ENCODE results near the gene OSBPL6. TPM values are rescaled to one million over a fixed set of nuclear protein-coding genes. Genes with fewer than 3 reads are reported as not detected.

The OSBPL6 gene
- total and polyA plus RNA-seq, 10 of the 15 experiments (the other 5 are each of a cell fraction or from before 2014, with no cell fraction given), result 0.01 to 0.08 (median 0.03) TPM; not detected in 5

DNA sequence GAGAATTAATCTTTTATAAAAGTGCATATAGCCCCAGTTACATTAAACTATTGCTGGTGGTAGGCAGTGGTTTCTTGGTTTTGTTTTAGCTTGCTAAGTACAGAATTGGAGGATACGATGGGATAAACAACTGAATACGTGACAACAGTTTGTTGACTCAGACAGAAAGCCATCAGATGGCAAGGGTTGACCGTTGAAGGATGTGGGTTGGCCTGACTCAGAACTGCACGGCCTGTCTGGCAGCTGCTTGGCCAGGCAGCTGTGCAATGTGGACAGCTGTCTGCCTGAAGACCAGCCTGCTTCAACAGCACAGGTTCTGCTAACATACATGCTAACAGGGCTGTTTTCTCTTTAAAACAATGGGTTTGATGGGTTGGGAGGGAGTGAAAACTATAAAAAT, 210.1 kb downstream of the OSBPL6 start (continued):
- TF ChIP-seq SKIL (IDR thresholded peaks at IDR 0.05; ENCODE audit: low read depth, poor library complexity, severe bottlenecking), result peak; percentile 98
- peak in 1 of 2 experiments; percentile 85; a peak in 2 of 4 replicates for TF ChIP-seq ETV6 (conservative IDR thresholded peaks at IDR 0.05 in 1 of 2, IDR thresholded peaks at IDR 0.05 in 1 of 2; ENCODE audit: borderline replicate concordance in 1 of 2, low read depth in 1 of 2)
- no peak for TF ChIP-seq ZNF207 (IDR thresholded peaks at IDR 0.05; ENCODE audit: borderline replicate concordance)
- no peak for TF ChIP-seq KAT2A (conservative IDR thresholded peaks at IDR 0.05; ENCODE audit: control insufficient read depth, low read depth, low read length)
- no peak for TF ChIP-seq POLR2AphosphoS2 (IDR thresholded peaks at IDR 0.05; ENCODE audit: low read depth, low read length)
- TF ChIP-seq STAT1 (conservative IDR thresholded peaks at IDR 0.05), result no peak
- TF ChIP-seq TARDBP (IDR thresholded peaks at IDR 0.05; ENCODE audit: borderline replicate concordance), result peak; percentile 81; the same call in 1 of the 2 replicates
- no peak for TF ChIP-seq USF1 (IDR thresholded peaks at IDR 0.05; ENCODE audit: borderline replicate concordance, extremely low read length, insufficient read depth, low read depth, low read length)
- no peak for TF ChIP-seq TBL1XR1 (IDR thresholded peaks at IDR 0.05; ENCODE audit: low read depth, low read length)
- 0 out of 2 replicates have a peak, but pooled peaks have one; percentile 21 for TF ChIP-seq RAD51 (IDR thresholded peaks at IDR 0.05)
- TF ChIP-seq, protein P1, sequence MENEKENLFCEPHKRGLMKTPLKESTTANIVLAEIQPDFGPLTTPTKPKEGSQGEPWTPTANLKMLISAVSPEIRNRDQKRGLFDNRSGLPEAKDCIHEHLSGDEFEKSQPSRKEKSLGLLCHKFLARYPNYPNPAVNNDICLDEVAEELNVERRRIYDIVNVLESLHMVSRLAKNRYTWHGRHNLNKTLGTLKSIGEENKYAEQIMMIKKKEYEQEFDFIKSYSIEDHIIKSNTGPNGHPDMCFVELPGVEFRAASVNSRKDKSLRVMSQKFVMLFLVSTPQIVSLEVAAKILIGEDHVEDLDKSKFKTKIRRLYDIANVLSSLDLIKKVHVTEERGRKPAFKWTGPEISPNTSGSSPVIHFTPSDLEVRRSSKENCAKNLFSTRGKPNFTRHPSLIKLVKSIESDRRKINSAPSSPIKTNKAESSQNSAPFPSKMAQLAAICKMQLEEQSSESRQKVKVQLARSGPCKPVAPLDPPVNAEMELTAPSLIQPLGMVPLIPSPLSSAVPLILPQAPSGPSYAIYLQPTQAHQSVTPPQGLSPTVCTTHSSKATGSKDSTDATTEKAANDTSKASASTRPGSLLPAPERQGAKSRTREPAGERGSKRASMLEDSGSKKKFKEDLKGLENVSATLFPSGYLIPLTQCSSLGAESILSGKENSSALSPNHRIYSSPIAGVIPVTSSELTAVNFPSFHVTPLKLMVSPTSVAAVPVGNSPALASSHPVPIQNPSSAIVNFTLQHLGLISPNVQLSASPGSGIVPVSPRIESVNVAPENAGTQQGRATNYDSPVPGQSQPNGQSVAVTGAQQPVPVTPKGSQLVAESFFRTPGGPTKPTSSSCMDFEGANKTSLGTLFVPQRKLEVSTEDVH (IDR thresholded peaks at IDR 0.05; ENCODE audit: low read depth, partially characterized antibody), result peak; percentile 43
- peak; percentile 99 for TF ChIP-seq PAX5 (IDR thresholded peaks at IDR 0.05; ENCODE audit: borderline replicate concordance, low read depth, low read length)
- no peak; the same call in 1 of the 2 replicates for TF ChIP-seq USF2 (IDR thresholded peaks at IDR 0.05; ENCODE audit: borderline replicate concordance, low read depth, low read length)
- TF ChIP-seq NR2C2 (IDR thresholded peaks at IDR 0.05; ENCODE audit: borderline replicate concordance, control insufficient read depth, insufficient read length, low read depth), result no peak
- no peak for TF ChIP-seq CUX1 (IDR thresholded peaks at IDR 0.05; ENCODE audit: insufficient replicate concordance, low read depth, low read length)
- TF ChIP-seq SMARCA5 (IDR thresholded peaks at IDR 0.05), result no peak
- peak; percentile 48; the same call in 1 of the 2 replicates for TF ChIP-seq ZNF217 (IDR thresholded peaks at IDR 0.05)
- TF ChIP-seq CHD4 (IDR thresholded peaks at IDR 0.05), result no peak
